Omental fat pad (tissue), 4 donors: ENCODE measurements around the gene ADGRF5. TPM values are rescaled to one million over a fixed set of nuclear protein-coding genes. Genes with fewer than 3 reads are reported as not detected.

Experiments used
- ATAC-seq: fragments of 150-250 bp; one replicate; pipeline ENCODE4 v1.9.1; 2016; ENCODE audit warnings: mild to moderate bottlenecking, moderate library complexity; ENCODE audit not compliant: low FRiP score
- DNase-seq: peaks from one replicate; pipeline ENCODE4 v3.0.0-alpha.2; 2019; ENCODE audit warnings: low spot score
- total RNA-seq, 4 donors: library from RNA; depleted of rRNA; stranded (reverse); fragments of >200 nt; gene quantifications; one replicate each; pipeline ENCODE4 v1.1.0, GENCODE V29; 2016
- TF ChIP-seq, protein P1 (sequence below), 3 donors: fragments of 450-650 bp; IDR thresholded peaks; one replicate each; pipeline ENCODE4 v1.5.1; 2016 to 2017; ENCODE audit warnings: antibody characterized with exemption in 3 of 3, mild to moderate bottlenecking in 3 of 3, moderate library complexity in 2 of 3

Gene ADGRF5
- total RNA-seq, 4 donors from 2014 or later: 29.7 to 324 (median 74.1) TPM

DNA sequence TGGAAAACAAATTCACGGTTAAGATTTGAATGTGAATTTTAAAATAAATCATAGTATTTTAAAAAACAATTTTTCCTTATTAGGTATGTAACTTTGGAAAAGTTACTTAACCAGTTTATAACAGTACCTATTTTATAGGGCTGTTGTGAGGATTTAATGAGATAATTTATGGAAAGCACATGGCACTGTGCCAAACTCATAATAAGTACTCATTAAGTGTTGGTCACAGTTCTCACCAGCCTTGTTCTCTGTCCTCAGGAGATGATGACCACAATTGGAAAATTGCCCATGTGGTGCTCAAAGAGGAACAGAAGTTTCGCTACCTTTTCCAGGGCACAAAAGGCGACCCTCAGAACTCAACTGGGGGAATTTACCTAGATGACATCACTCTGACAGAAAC lies 88.9 kb downstream of the ADGRF5 start:
- DNase-seq (no peak), ATAC-seq (no peak)
- TF ChIP-seq, protein P1, sequence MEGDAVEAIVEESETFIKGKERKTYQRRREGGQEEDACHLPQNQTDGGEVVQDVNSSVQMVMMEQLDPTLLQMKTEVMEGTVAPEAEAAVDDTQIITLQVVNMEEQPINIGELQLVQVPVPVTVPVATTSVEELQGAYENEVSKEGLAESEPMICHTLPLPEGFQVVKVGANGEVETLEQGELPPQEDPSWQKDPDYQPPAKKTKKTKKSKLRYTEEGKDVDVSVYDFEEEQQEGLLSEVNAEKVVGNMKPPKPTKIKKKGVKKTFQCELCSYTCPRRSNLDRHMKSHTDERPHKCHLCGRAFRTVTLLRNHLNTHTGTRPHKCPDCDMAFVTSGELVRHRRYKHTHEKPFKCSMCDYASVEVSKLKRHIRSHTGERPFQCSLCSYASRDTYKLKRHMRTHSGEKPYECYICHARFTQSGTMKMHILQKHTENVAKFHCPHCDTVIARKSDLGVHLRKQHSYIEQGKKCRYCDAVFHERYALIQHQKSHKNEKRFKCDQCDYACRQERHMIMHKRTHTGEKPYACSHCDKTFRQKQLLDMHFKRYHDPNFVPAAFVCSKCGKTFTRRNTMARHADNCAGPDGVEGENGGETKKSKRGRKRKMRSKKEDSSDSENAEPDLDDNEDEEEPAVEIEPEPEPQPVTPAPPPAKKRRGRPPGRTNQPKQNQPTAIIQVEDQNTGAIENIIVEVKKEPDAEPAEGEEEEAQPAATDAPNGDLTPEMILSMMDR (IDR thresholded peaks at IDR 0.05): no peak

DNA sequence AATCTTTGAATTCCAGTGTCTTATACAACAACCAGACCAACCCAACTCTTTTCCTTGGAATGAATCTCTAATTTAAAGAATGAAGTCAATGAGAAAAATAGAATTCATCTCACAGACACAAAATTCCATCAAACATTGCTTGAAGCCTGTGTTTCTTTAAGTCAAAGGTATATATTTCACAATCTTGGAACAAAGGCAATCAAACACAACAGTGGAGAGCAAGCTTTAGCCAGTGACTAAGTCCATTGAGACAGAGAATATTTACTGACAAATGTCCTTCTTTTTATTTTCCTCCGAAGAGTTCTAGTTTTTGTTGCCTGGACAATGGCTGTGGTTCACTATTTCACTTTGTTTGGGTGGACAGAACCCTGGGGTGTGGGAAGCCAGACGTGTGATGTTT lies 92.8 kb downstream of the ADGRF5 start:
- ATAC-seq: no peak
- TF ChIP-seq, protein P1 (IDR thresholded peaks at IDR 0.05): no peak
- DNase-seq: no peak

DNA sequence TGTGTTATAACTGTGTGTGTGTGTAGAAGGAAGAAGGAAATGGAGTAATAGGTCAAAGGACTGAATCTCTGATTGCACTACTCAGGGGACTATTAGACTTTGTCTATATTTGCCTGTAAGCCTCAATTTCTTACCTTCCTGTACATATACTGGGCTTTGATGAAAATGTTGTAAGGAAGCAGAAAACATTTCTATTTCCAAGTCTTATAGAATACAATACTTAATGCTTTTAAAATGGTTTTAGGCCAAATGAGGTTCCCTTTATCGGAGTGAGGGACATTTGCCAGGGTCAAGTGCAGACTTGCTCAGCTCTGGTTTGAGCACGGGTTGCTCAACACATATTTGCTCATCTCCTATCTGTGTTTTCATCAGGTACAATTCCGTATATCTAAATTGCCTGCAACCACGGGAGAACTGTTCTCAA lies 100.3 kb downstream of the ADGRF5 start:
- no peak for DNase-seq
- no peak for ATAC-seq
- TF ChIP-seq, protein P1 (IDR thresholded peaks at IDR 0.05): no peak

DNA sequence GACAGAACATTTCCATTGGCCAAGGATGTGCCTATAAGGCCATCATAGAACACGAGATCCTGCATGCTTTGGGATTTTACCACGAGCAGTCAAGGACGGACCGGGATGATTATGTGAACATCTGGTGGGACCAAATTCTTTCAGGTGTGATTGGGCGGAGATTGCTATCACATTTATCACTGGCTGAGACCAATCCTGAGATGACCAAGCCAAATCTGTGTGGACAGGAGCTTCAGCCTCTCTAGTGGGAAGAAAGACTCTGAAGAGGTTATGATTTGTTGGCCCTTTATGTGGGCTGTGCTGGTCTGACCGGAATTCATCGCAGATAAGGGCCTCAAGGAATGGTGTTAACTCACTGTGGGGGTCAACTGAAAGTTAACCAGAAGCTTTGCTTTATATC lies 102.2 kb downstream of the ADGRF5 start:
- TF ChIP-seq, protein P1 (IDR thresholded peaks at IDR 0.05): no peak
- DNase-seq (no peak), ATAC-seq (no peak)

DNA sequence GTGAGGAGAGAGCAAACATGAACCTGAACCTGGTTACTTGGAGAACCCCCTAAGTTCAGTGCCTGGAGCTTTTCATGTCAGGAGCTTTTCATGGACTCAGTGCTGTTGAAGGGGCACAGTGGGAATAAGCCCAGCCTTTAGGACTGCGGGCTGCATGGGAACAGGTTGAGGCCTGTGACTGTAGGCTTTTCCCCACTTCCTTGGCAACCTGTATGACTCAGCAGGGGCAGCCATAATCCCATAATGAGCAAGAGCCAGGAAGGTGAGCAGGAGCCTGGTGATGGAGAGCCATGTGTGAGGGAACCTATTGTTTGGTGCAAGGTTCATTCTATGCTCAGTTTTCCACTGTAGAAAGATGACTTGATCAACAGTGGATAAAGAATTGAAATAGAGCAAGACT lies 105.1 kb downstream of the ADGRF5 start:
- ATAC-seq: no peak

DNA sequence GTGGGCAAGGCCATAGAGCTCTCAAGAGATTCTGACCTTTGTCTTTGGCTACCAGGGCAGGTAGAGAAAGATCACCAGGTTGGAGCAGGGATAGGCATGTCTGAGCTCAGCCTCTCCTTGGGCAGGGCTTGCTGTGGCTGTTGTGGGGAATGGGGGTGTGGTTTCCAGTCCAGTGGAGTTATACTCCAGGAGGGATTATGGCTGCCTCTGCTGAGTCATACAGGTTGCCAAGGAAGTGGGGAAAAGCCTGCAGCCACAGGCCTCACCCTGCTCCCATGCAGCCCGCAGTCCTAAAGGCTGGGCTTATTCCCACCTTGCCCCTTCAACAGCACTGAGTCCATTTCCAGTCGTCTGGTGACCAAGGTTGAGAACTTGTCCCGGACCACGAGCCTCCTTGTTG lies 106.6 kb downstream of the ADGRF5 start:
- ATAC-seq (no peak), DNase-seq (no peak)
- TF ChIP-seq, protein P1 (IDR thresholded peaks at IDR 0.05): no peak

More for the DNA sequence above, 105.1 kb downstream of the ADGRF5 start:
- DNase-seq: no peak
- TF ChIP-seq, protein P1 (IDR thresholded peaks at IDR 0.05): no peak

DNA sequence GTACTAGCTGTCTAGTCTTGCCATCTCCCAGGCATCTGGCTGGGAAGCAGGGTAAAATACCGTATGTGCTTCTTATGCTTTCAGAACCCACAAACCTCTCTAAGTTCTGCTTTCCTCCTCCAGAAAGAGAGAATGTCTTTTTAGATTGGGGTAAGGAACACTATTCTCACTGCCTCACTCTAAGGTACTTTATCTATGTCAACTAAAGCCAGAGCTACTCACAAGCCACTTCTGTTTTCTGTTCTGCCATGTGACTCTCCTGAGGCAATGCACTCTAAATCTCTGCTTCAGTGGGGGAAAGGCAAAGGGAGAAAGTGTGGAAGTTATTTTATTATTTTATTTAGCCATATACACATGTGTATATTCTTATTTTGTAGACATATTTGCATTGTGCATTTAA lies 112.9 kb downstream of the ADGRF5 start:
- ATAC-seq (no peak), DNase-seq (no peak)
- TF ChIP-seq, protein P1 (IDR thresholded peaks at IDR 0.05): no peak

Other genes with a start within 250 kb of the ADGRF5 start
- gene TDRD6, start 234.1 kb downstream of the ADGRF5 start, total RNA-seq: 1 to 10 TPM in 1 of 4 donors, under 1 TPM in 3; 0.12 to 1.6 (median 0.59) TPM
- 10 to 100 TPM in 1 of 4 donors, 1 to 10 TPM in 3; 1.0 to 24.4 (median 3.2) TPM for gene PLA2G7, start 186.6 kb downstream of the ADGRF5 start, total RNA-seq
- gene ANKRD66, start 175.0 kb downstream of the ADGRF5 start, total RNA-seq: not detected
- gene MEP1A, start 128.5 kb downstream of the ADGRF5 start, total RNA-seq: not detected
- gene ADGRF1, start 120.4 kb upstream of the ADGRF5 start, total RNA-seq: not detected